NCI-H2171 treated with DMSO at 0.1 percent for 48 hours (cell line): ENCODE results near the gene UPF1.
"Not testable (repeated sequence)": the region's sequence is repeated elsewhere in the genome, so short reads cannot be mapped to it uniquely, and the experiment has no call there.

Experiments used
- DNase-seq: peaks from one replicate; lab custom pipeline; 2025; lab: John Stamatoyannopoulos, UW

The UPF1 gene

GRCh38 chr19:18898607-18899408, 67.0 kb downstream of the UPF1 start:
- DNase-seq = no peak

DNA sequence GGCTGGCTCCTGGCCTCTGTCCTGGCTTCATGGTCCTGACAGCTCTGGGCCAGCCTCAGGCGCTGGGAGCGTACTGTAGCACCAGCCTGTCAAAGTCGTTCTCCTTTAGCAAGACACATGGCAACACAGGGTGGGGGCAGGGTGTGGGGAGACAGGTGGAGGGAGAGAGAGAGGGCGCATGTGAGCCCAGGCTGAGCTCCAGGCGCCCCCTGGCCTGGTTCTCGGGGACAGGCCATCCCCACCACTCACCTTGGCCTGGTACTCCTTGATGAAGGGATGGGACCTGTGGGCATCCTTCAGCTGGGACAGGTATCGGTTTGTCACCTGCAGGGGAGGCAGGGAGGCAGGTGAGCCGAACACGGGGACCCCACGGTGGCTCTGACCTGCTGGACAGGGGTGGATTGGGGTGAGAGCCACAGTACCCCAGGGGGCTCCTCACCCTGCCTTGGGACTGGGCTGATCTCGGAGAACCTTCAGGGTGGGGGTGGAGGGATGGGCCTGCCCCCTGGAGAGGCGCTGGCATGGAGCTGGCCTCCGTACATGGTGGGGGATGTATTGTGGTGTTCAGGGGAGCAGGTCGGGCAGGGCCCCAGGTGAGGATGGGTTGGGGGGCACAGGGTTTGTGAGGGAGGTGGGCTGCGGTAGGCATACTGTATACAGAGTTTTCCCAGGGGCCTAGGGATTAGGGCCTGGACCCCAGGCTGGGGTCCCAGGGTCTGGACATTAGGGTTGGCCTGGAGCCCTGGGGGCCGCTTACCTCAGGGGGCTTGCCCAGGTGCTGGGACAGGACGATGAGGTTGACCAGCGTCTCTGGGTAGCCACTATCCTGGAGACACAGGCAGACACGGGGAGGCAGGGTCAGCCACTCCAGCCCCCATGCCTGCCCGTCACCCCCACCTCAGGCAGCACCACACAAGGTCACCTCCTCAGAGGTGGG, 68.1 kb downstream of the UPF1 start:
- DNase-seq = no peak

DNA sequence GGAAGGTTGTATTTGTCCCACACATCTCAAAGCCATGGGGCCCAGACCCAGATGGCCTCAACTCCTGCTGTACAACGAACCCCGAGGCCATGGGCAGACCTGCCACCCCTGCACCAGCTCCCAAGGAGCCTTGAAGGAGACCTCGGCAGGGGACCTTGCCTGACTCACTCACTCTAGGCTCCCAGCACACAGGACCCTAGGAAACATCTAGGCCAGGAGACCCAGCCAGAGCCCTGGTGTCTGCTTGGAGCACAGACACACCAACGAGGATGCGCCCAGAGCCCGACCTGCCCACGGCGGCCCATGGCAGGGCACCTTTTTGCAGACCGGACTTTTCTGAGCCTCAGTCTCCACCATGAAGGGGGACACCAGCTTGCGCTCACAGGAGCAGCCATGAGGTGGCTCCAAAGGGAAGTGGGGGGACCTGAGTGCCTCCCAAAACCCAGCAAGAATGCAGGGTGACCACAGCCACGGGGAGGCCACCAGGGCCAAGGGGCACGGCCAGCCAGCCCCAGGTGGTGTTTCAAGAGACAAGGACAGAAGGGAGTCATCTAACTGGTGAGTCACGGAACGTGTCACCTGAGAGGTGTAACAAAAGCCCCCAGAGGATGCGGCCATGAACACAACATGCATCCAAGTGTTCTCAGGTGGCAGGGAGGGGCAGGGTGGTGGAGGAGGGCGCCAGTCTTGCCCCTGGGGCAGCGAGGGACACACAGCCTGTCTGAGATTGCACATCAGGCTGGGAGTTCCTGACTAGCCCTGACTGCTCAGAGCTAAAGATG, 69.1 kb downstream of the UPF1 start:
- no peak for DNase-seq

DNA sequence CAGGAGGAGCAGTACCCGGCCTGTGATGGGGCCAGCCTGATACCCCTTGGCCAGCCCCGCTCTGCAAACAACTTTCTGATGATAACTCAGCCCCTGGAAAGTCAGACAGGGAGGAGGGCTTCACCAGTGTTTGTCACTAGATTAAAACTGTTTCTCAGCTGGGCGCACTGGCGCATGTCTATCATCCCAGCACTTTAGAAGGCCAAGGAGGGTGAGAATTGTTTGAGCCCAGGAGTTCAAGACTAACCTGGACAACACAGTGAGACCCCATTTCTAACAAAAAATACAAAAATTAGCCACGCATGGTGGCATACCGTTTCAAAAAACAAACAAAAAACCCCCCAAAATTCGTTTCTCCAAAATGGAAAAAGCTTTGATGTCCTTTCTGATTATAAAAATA, 69.7 kb downstream of the UPF1 start:
- no peak for DNase-seq

DNA sequence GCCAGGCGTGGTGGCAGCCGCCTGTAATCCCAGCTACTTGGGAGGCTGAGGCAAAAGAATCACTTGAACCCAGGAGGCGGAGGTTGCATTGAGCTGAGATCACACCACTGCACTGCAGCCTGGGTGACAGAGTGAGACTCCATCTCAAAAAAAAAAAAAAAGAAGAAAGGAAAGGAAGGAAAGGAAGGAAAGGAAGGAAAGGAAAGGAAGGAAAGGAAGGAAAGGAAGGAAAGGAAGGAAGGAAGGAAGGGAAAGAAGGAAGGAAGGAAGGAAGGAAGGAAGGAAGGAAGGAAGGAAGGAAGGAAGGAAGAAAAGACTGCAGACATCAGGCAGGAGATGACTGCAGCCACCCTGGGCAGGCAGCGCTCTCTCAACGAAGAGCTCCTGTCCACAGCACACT, 70.8 kb downstream of the UPF1 start:
- DNase-seq = not testable (repeated sequence)

- no peak for DNase-seq
Observed at GRCh38 chr19:18903156-18904037, 71.6 kb downstream of the UPF1 start.

GRCh38 chr19:18904334-18905057, 72.7 kb downstream of the UPF1 start:
- no peak for DNase-seq

GRCh38 chr19:18905058-18905456, 73.3 kb downstream of the UPF1 start:
- no peak for DNase-seq

GRCh38 chr19:18905513-18906236, 73.9 kb downstream of the UPF1 start:
- DNase-seq = no peak

GRCh38 chr19:18906605-18907519, 75.1 kb downstream of the UPF1 start:
- no peak for DNase-seq

DNA sequence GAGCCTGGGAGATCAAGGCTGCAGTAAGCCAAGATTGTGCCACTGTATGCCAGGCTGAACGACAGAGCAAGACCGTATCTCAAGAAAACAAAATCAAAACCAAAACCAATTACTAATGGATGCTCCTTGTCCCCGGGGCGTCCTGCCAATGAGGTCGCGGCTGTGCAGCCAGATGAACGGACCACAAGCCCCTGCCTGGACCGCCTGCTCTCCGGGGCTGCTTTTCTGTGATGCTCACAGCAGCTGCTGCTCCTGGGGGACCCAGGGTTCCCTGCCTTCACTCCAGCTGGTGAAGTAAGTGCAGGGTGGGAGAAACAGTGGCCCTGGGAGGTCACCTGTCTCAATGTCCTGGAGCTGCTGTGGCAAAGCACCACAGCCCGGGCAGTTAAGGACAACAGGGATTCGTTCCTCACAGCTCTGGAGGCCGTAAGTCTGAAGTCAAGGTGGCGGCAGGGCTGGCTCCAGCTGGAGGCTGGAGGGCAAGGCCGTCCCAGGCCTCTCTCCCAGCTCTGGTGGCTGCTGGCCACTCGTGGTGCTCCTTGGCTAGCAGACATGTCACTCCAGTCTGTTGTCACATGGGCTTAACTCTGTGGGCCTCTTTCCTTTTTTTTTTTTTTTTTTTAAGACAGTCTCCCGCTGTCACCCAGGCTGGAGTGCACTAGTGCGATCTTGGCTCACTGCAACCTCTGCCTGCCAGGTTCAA, 77.3 kb downstream of the UPF1 start:
- no peak for DNase-seq

- DNase-seq = no peak
Observed at GRCh38 chr19:18910010-18910409, 78.3 kb downstream of the UPF1 start.

DNA sequence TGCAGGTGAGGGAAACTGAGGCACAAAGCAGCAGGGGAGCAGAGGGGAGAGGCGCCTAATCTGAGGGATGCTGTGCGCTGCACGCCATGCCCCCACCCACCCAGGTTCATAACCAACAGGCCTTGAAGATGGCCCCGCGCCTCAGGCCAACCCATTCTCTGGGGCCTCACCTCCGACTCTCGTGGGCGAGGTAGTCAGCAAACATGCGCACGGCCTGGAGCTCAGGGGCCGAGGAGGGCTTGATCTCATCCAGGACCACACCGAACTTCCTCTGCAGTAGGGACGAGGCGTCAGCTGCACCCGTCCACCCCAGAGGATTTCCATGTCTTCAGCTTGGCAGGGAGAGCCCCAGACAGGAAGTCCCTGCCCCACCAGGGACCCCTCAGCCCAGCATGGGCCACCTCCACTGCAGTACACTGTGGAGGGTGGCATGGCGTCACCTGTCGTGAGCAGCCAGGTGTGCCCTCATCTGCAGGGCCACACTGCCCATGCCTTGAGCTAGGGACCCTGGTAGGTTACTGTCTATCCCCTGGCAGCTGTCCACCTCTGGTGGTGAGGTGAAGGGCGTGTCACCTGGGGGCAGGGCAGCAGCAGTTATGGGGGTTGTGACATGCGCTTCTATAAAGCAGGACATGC, 79.2 kb downstream of the UPF1 start:
- no peak for DNase-seq

DNA sequence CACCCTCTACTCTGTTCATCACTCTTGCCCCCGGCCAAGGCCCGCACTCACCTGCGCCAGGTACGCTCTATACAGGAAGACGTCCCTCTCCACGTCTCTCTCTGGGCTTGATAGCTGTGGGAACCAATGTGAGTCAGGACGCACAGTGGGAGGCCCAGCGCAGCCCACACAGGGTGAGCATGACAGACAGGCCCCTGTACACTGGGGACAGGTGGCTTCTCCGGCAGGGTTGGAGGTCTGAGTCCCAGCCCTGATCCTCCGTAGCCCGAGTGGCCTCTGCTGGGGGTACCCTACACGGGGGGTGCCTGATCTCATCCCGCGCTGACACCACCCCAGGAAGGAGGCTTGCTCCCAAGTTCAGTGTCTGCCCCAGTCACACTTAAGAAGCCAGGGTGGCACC, 81.2 kb downstream of the UPF1 start:
- DNase-seq = no peak

DNA sequence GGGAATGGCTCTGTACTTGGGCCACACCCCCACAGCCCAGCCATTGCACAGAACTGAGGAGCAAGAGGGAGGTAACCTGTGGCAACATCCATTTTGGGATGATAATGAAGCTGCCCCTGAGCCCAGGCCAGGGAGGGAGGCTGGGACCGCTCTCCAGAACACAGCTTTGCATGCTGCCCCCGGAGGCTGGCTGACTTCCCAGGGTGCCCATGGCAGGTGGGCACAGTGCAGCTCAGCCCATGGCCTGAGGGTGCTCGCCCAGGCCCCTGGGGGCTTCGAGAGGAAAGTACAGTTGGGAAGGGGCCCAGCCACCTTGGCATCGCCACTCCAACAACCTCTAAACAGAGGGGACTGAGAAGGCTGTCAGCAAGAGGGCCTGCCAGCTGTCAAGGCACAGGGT, 81.7 kb downstream of the UPF1 start:
- DNase-seq = no peak

DNA sequence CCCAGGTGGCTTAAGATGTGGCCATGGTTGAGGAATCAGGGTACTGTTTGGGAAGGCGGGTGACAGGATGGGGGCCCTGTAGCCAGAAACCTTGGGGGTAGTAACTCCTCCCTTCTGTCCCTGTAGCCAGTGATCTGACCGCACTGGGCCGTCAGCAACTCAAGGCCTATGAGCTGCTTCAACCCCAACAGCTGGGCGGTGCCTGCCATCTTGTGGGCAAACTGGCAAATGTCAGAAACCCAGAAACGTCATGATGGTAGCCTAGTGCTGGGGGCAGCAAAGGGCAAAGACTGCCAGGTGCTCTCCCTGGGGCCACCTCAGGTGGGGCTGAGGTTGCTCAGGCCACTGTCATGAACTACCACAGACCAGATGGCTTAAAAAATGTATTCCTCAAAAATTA, 83.9 kb downstream of the UPF1 start:
- DNase-seq = peak; percentile 60

- not testable (repeated sequence) for DNase-seq
Observed at GRCh38 chr19:18917593-18917992, 85.8 kb downstream of the UPF1 start.
